Endothelial cell of umbilical vein (primary cell): ENCODE data around the gene HECTD1. TPM values are rescaled to one million over a fixed set of nuclear protein-coding genes. Genes with fewer than 3 reads are reported as not detected.

ENCODE experiments used
- BruUV-seq: library from RNA; stranded (reverse); fragments of 400-500 nt; replicated peaks from 2 replicates; lab custom pipeline; 2021; lab: Mats Ljungman, UMichigan
- CTCF ChIA-PET: fragments of 300-600, 350-600 bp; sonication (Branson Sonifier 250); formaldehyde crosslinking; loops from one replicate; lab custom pipeline; 2021; ENCODE audit warnings: antibody characterized with exemption, inconsistent platforms; lab: Charles Lee
- POLR2A ChIA-PET: fragments of 300-600, 350-600 bp; sonication (Branson Sonifier 250); formaldehyde crosslinking; loops from one replicate; lab custom pipeline; 2021; ENCODE audit warnings: antibody characterized with exemption, inconsistent platforms; lab: Charles Lee
- DNase-seq: peaks from one replicate; pipeline ENCODE4 v3.0.0-alpha.2; 2011; ENCODE audit warnings: low read depth, low spot score
- FAIRE-seq: peaks from 2 replicates; lab custom pipeline; 2011; peaks lifted over from hg19 to GRCh38; lab: Jason Lieb, UNC
- H2AFZ ChIP-seq: 2 replicates; pipeline ENCODE4 v1.6.0; 2012; ENCODE audit warnings: low read depth, low read length, control low read depth, inconsistent platforms
- H3K27ac ChIP-seq: 2 replicates; pipeline ENCODE4 v1.5.1; 2011; ENCODE audit warnings: low read depth, mild to moderate bottlenecking, control low read depth, low read length, moderate library complexity; ENCODE audit not compliant: insufficient read depth
- H3K27me3 ChIP-seq, 2 experiments: 2 replicates each; pipeline versions ENCODE4 v1.6.0 to v1.6.1; 2011; ENCODE audit warnings: low read length in 2 of 2, mixed read lengths in 1 of 2; ENCODE audit not compliant: control insufficient read depth in 2 of 2, insufficient read depth in 2 of 2
- H3K36me3 ChIP-seq, 2 experiments: 2 replicates in 1 of 2; 3 replicates in 1 of 2; pipeline ENCODE4 v1.5.1; 2011; ENCODE audit warnings: low read length in 2 of 2, mild to moderate bottlenecking in 1 of 2, moderate library complexity in 1 of 2; ENCODE audit not compliant: control insufficient read depth in 2 of 2, insufficient read depth in 2 of 2; ENCODE audit errors: extremely low read depth in 1 of 2
- H3K4me1 ChIP-seq: 3 replicates; pipeline ENCODE4 v1.5.1; 2011; ENCODE audit warnings: mild to moderate bottlenecking, low read length; ENCODE audit not compliant: control insufficient read depth, insufficient read depth; ENCODE audit errors: extremely low read depth
- H3K4me2 ChIP-seq: 2 replicates; pipeline ENCODE4 v1.6.1; 2011; ENCODE audit warnings: low read length, control low read depth, mixed read lengths; ENCODE audit not compliant: insufficient read depth
- H3K4me3 ChIP-seq, 3 experiments: fragments of 200-600 bp in 1 of 3; sonication (generic), shearing (Covaris generic) in 1 of 3; replicated peaks in 1 of 3; 2 replicates each; pipeline ENCODE4 v1.5.1; 2011 to 2016; ENCODE audit warnings: control low read depth in 3 of 3, low read length in 3 of 3, mild to moderate bottlenecking in 2 of 3, inconsistent platforms in 1 of 3, low read depth in 1 of 3, moderate library complexity in 1 of 3; ENCODE audit not compliant: insufficient read depth in 1 of 3
- H3K79me2 ChIP-seq: 2 replicates; pipeline ENCODE4 v1.6.0; 2012; ENCODE audit warnings: low read length, inconsistent platforms; ENCODE audit not compliant: control insufficient read depth, insufficient read depth
- H3K9ac ChIP-seq: replicated peaks from 2 replicates; pipeline ENCODE3; 2011; ENCODE audit warnings: low read length, control low read depth; ENCODE audit not compliant: insufficient read depth; ENCODE audit errors: extremely low read depth
- H3K9me1 ChIP-seq: replicated peaks from 3 replicates; pipeline ENCODE4 v1.6.0; 2011; ENCODE audit warnings: mild to moderate bottlenecking, low read length; ENCODE audit not compliant: control insufficient read depth, insufficient read depth; ENCODE audit errors: extremely low read depth
- H3K9me3 ChIP-seq: replicated peaks from 2 replicates; pipeline ENCODE4 v1.5.1; 2012; ENCODE audit warnings: low read length, inconsistent platforms; ENCODE audit not compliant: control insufficient read depth, insufficient read depth
- H4K20me1 ChIP-seq: replicated peaks from 2 replicates; pipeline ENCODE3; 2011; ENCODE audit warnings: mild to moderate bottlenecking, low read length; ENCODE audit not compliant: control insufficient read depth, insufficient read depth; ENCODE audit errors: extremely low read depth
- CTCF ChIP-seq, 2 donors: IDR thresholded peaks; 1 replicate in 1 of 2; 2 replicates in 1 of 2; pipeline ENCODE4 v1.5.1; 2011; ENCODE audit warnings: low read length in 2 of 2, mild to moderate bottlenecking in 2 of 2, moderate library complexity in 2 of 2, control low read depth in 1 of 2, inconsistent platforms in 1 of 2, low read depth in 1 of 2; ENCODE audit not compliant: insufficient read depth in 1 of 2; ENCODE audit errors: extremely low read depth in 1 of 2
- EZH2 ChIP-seq: IDR thresholded peaks from 2 replicates; pipeline ENCODE4 v1.6.1; 2012; ENCODE audit warnings: borderline replicate concordance, low read depth, mild to moderate bottlenecking, moderate library complexity, low read length, inconsistent platforms; ENCODE audit not compliant: severe bottlenecking
- FOS ChIP-seq: IDR thresholded peaks from 2 replicates; pipeline ENCODE4 v1.6.1; 2011; ENCODE audit warnings: mild to moderate bottlenecking, low read length, moderate library complexity, borderline replicate concordance; ENCODE audit not compliant: insufficient read depth
- GATA2 ChIP-seq: IDR thresholded peaks from 2 replicates; pipeline ENCODE4 v1.7.0; 2011; ENCODE audit warnings: low read depth, mild to moderate bottlenecking, moderate library complexity, mixed read lengths, low read length; ENCODE audit not compliant: insufficient read length, insufficient read depth
- JUN ChIP-seq: IDR thresholded peaks from 2 replicates; pipeline ENCODE4 v1.6.1; 2011; ENCODE audit warnings: borderline replicate concordance, low read depth; ENCODE audit not compliant: insufficient read length, insufficient read depth
- MAX ChIP-seq: IDR thresholded peaks from 2 replicates; pipeline ENCODE4 v1.6.1; 2011; ENCODE audit not compliant: insufficient read depth, insufficient read length
- MYC ChIP-seq: IDR thresholded peaks from one replicate; pipeline ENCODE4 v1.6.1; 2011; ENCODE audit warnings: mild to moderate bottlenecking, low read depth, low read length
- POLR2A ChIP-seq: IDR thresholded peaks from 2 replicates; pipeline ENCODE4 v1.6.1; 2012; ENCODE audit warnings: low read depth, mild to moderate bottlenecking, control low read depth, low read length
- POLR2AphosphoS5 ChIP-seq: IDR thresholded peaks from 2 replicates; pipeline ENCODE4 v1.6.1; 2012; ENCODE audit warnings: low read depth, mild to moderate bottlenecking, control low read depth, low read length, moderate library complexity; ENCODE audit not compliant: insufficient read depth
- dilution Hi-C: fragments of 300-500 bp; cut with MboI; formaldehyde crosslinking; loops from one replicate; pipeline ENCODE4 v1.15.0; 2019; ENCODE audit warnings: low sequenced_read_pairs; ENCODE audit not compliant: extremely low pct_ligation_motif_present
- intact Hi-C: fragments of 100-400 bp; cut with micrococcal nuclease; formaldehyde crosslinking; loops from one replicate; pipeline ENCODE4 v1.10.0; 2022
- polyA plus RNA-seq, 4 experiments: library from polyadenylated mRNA; depleted of rRNA in 3 of 4; stranded (reverse) in 3 of 4; unstranded in 1 of 4; fragments of >200 nt; gene quantifications; 2 replicates each; pipeline versions ENCODE4 v1.2.1 to v1.2.3, GENCODE V29; 2011 to 2012; ENCODE audit warnings: missing spikeins in 1 of 4
- total RNA-seq: library from RNA; stranded (reverse); gene quantifications from 2 replicates; pipeline ENCODE4 v1.2.3, GENCODE V29; 2021

Gene HECTD1
- total and polyA plus RNA-seq, 2 donors (not counting 3 experiments of a cell fraction or from before 2014, with no cell fraction given) = 67.9 to 181 TPM

GRCh38 chr14:31181271-31181670, 26.3 kb downstream of the HECTD1 start:
- peaks cover 2 to 5% of the 10 kb centered on the region in 2 experiments for H3K36me3 ChIP-seq
- ChIA-PET CTCF (interaction anchor here (0.6 to 2.2 kb wide), 3 partner anchors 13 to 1454 kb away, joined by 3 to 5 read pairs (median 3); no protein-coding TSS in a partner anchor), POLR2A (no interaction called here)
- no peaks in the 10 kb centered on the region for H3K4me1 ChIP-seq
- no peak overlapping the region for H3K27ac ChIP-seq
- no peak overlapping the region for H2AFZ ChIP-seq
- intact Hi-C loops (no loop called here), dilution Hi-C loops (no loop called here)
- no peak overlapping the region for H3K4me3 ChIP-seq
- TF ChIP-seq CTCF (IDR thresholded peaks at IDR 0.05; ENCODE audit: extremely low read depth in 1 of 2, insufficient read depth in 1 of 2, low read depth in 1 of 2, low read length in 2 of 2) (no peak), GATA2 (no peak), MAX (no peak), POLR2A (no peak), FOS (no peak), EZH2 (no peak), MYC (no peak), POLR2AphosphoS5 (no peak), JUN (no peak)
- H3K4me2 ChIP-seq = no peak overlapping the region
- H3K79me2 ChIP-seq = peaks cover 55% of the 10 kb centered on the region
- BruUV-seq = no TSS peak
- no peaks in the 10 kb centered on the region for H3K27me3 ChIP-seq
- DNase-seq = no peak
- H3K9me1 ChIP-seq = no peaks in the 10 kb centered on the region
- no peaks in the 10 kb centered on the region for H3K9me3 ChIP-seq
- no peak for FAIRE-seq
- no peak overlapping the region for H3K9ac ChIP-seq
- no peaks in the 10 kb centered on the region for H4K20me1 ChIP-seq
